HepG2 (cell line): ENCODE results near the gene MADD. TPM values are rescaled to one million over a fixed set of nuclear protein-coding genes. Genes with fewer than 3 reads are reported as not detected.

ENCODE experiments used
- ETV5 ChIP-seq: IDR thresholded peaks from 2 replicates; pipeline ENCODE4 v1.6.1; 2018; ENCODE audit warnings: missing biosample characterization, missing genetic modification reagents, inconsistent platforms, borderline replicate concordance
- GABPA ChIP-seq, 2 experiments: IDR thresholded peaks; 2 replicates each; pipeline ENCODE4 v1.6.1; 2011 to 2016; ENCODE audit warnings: low read depth in 2 of 2, low read length in 1 of 2, missing biosample characterization in 1 of 2, missing genetic modification characterization in 1 of 2
- HDAC6 ChIP-seq: fragments of 200-600 bp; sonication (generic); IDR thresholded peaks from 2 replicates; pipeline ENCODE4 v1.7.0; 2017; ENCODE audit warnings: mild to moderate bottlenecking, antibody characterized with exemption, low read length, low read depth
- HOXA9 ChIP-seq: sonication (generic); formaldehyde crosslinking; IDR thresholded peaks from 2 replicates; pipeline ENCODE4 v1.8.1; 2022; ENCODE audit warnings: missing genetic modification reagents, mild to moderate bottlenecking, moderate library complexity, borderline replicate concordance
- KDM6A ChIP-seq: IDR thresholded peaks from 2 replicates; pipeline ENCODE4 v1.6.1; 2016; ENCODE audit warnings: low read depth
- KMT2A ChIP-seq: sonication (generic); formaldehyde crosslinking; IDR thresholded peaks from 2 replicates; pipeline ENCODE4 v1.4.0; 2020; ENCODE audit warnings: missing genetic modification reagents
- MAF1 ChIP-seq: sonication (generic); formaldehyde crosslinking; IDR thresholded peaks from 2 replicates; pipeline ENCODE4 v1.5.0; 2020; ENCODE audit warnings: missing genetic modification reagents, borderline replicate concordance
- MAFF ChIP-seq: IDR thresholded peaks from 2 replicates; pipeline ENCODE4 v1.6.1; 2011; ENCODE audit warnings: low read depth, low read length, improper control_type of control experiment
- NFIB ChIP-seq: sonication (generic); formaldehyde crosslinking; IDR thresholded peaks from 2 replicates; pipeline ENCODE4 v1.9.0; 2021; ENCODE audit warnings: missing genetic modification reagents, mild to moderate bottlenecking, borderline replicate concordance
- RFX3 ChIP-seq: IDR thresholded peaks from 2 replicates; pipeline ENCODE4 v1.6.1; 2016; ENCODE audit warnings: missing biosample characterization, missing genetic modification reagents
- RORA ChIP-seq: sonication (generic); formaldehyde crosslinking; IDR thresholded peaks from 2 replicates; pipeline ENCODE4 v1.5.0; 2020; ENCODE audit warnings: mild to moderate bottlenecking, missing genetic modification reagents, moderate library complexity
- RXRA ChIP-seq: sonication (generic); formaldehyde crosslinking; IDR thresholded peaks from 2 replicates; pipeline ENCODE4 v1.5.1; 2020; ENCODE audit warnings: missing genetic modification reagents
- RXRB ChIP-seq: IDR thresholded peaks from 2 replicates; pipeline ENCODE4 v1.6.1; 2016; ENCODE audit warnings: borderline replicate concordance, missing genetic modification reagents, missing compliant biosample characterization
- SKI ChIP-seq: fragments of 450-650 bp; IDR thresholded peaks from one replicate; pipeline ENCODE4 v1.6.1; 2018; ENCODE audit warnings: mild to moderate bottlenecking; ENCODE audit not compliant: partially characterized antibody
- TSC22D2 ChIP-seq: sonication (generic); formaldehyde crosslinking; IDR thresholded peaks from 2 replicates; pipeline ENCODE4 v1.5.1; 2020; ENCODE audit warnings: missing genetic modification reagents, mild to moderate bottlenecking, borderline replicate concordance
- ZBTB20 ChIP-seq: sonication (generic); formaldehyde crosslinking; IDR thresholded peaks from 2 replicates; pipeline ENCODE4 v1.8.1; 2023; ENCODE audit warnings: missing genetic modification reagents, low read depth, mild to moderate bottlenecking, borderline replicate concordance
- ZMYM4 ChIP-seq: sonication (generic); formaldehyde crosslinking; IDR thresholded peaks from 2 replicates; pipeline ENCODE4 v1.8.1; 2023; ENCODE audit warnings: mild to moderate bottlenecking, missing genetic modification reagents
- ZNF138 ChIP-seq: sonication (generic); formaldehyde crosslinking; IDR thresholded peaks from 2 replicates; pipeline ENCODE4 v1.5.0; 2020; ENCODE audit warnings: mild to moderate bottlenecking, low read depth, missing genetic modification reagents
- ZNF264 ChIP-seq: sonication (generic); formaldehyde crosslinking; IDR thresholded peaks from 2 replicates; pipeline ENCODE4 v1.4.0; 2020; ENCODE audit warnings: missing genetic modification reagents
- ZNF773 ChIP-seq: sonication (generic); formaldehyde crosslinking; IDR thresholded peaks from 2 replicates; pipeline ENCODE4 v1.4.0; 2020; ENCODE audit warnings: missing genetic modification reagents, borderline replicate concordance
- ZNF816 ChIP-seq: sonication (generic); formaldehyde crosslinking; IDR thresholded peaks from 2 replicates; pipeline ENCODE4 v1.8.0; 2022; ENCODE audit warnings: missing genetic modification reagents, mild to moderate bottlenecking, borderline replicate concordance
- ZUFSP ChIP-seq: sonication (generic); formaldehyde crosslinking; IDR thresholded peaks from 2 replicates; pipeline ENCODE4 v1.9.0; 2021; ENCODE audit warnings: missing genetic modification reagents, mild to moderate bottlenecking, borderline replicate concordance
- polyA plus RNA-seq, 8 experiments: library from polyadenylated mRNA; depleted of rRNA in 3 of 8; stranded (reverse) in 7 of 8; unstranded in 1 of 8; fragments of >200 nt; fragmentation: Illumina TruSeq in 4 of 8; extraction: Trizol in 4 of 8; gene quantifications; 2 replicates each; pipeline versions ENCODE4 v1.2.1 to v1.2.3, GENCODE V29; 2011 to 2016; ENCODE audit warnings: low read depth in 4 of 8, missing spikeins in 1 of 8, mixed read lengths in 1 of 8; ENCODE audit not compliant: insufficient read depth in 1 of 8
- total RNA-seq, 5 experiments: library from RNA; depleted of rRNA; stranded (reverse); fragments of >200 nt; fragmentation: Illumina TruSeq; extraction: Trizol; gene quantifications; 2 replicates each; pipeline ENCODE4 v1.2.3, GENCODE V29; 2016; ENCODE audit warnings: low read depth in 1 of 5
- TF ChIP-seq, protein P1 (sequence below): sonication (generic); formaldehyde crosslinking; IDR thresholded peaks from 2 replicates; pipeline ENCODE4 v1.4.0; 2020; ENCODE audit warnings: missing genetic modification reagents
- TF ChIP-seq, protein P2 (sequence below): sonication (generic); formaldehyde crosslinking; IDR thresholded peaks from 2 replicates; pipeline ENCODE4 v1.8.0; 2022; ENCODE audit warnings: mild to moderate bottlenecking, missing genetic modification reagents, moderate library complexity

MADD gene
- total and polyA plus RNA-seq, 2 of the 13 experiments (the other 11 are each of a cell fraction or from before 2014, with no cell fraction given) = 18.0 to 29.2 TPM

- no peak for TF ChIP-seq ZUFSP
- TF ChIP-seq ZNF138 (CRISPR knock-in tag) = peak; percentile 77; the same call in 1 of the 2 replicates
- peak; percentile 97 for TF ChIP-seq GABPA (IDR thresholded peaks at IDR 0.05; ENCODE audit: low read depth, low read length)
- TF ChIP-seq GABPA (CRISPR knock-in tag; IDR thresholded peaks at IDR 0.05; ENCODE audit: low read depth) = peak; percentile 100
- TF ChIP-seq ZBTB20 (CRISPR knock-in tag) = peak; percentile 59; the same call in 1 of the 2 replicates
- TF ChIP-seq ETV5 (CRISPR knock-in tag) = peak; percentile 71; the same call in 1 of the 2 replicates
- TF ChIP-seq ZNF264 = peak; percentile 57
- TF ChIP-seq RFX3 (CRISPR knock-in tag) = 0 out of 2 replicates have a peak, but pooled peaks have one; percentile 46
- TF ChIP-seq, protein P1, sequence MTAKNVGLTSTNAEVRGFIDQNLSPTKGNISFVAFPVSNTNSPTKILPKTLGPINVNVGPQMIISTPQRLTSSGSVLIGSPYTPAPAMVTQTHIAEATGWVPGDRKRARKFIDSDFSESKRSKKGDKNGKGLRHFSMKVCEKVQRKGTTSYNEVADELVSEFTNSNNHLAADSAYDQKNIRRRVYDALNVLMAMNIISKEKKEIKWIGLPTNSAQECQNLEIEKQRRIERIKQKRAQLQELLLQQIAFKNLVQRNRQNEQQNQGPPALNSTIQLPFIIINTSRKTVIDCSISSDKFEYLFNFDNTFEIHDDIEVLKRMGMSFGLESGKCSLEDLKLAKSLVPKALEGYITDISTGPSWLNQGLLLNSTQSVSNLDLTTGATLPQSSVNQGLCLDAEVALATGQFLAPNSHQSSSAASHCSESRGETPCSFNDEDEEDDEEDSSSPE = peak; percentile 70; the same call in 1 of the 2 replicates
- peak; percentile 54 for TF ChIP-seq SKI
- TF ChIP-seq HOXA9 = 0 out of 2 replicates have a peak, but pooled peaks have one; percentile 43
- TF ChIP-seq MAFF = no peak
- TF ChIP-seq KMT2A (CRISPR knock-in tag) = peak; percentile 97
- TF ChIP-seq MAF1 = no peak
- no peak for TF ChIP-seq ZNF773 (CRISPR knock-in tag)
- peak; percentile 91 for TF ChIP-seq RXRA (CRISPR knock-in tag)
- no peak for TF ChIP-seq HDAC6
- peak; percentile 85 for TF ChIP-seq RXRB (CRISPR knock-in tag)
- TF ChIP-seq KDM6A (CRISPR knock-in tag) = no peak; the same call in 1 of the 2 replicates
- TF ChIP-seq ZMYM4 = peak; percentile 84
- TF ChIP-seq, protein P2, sequence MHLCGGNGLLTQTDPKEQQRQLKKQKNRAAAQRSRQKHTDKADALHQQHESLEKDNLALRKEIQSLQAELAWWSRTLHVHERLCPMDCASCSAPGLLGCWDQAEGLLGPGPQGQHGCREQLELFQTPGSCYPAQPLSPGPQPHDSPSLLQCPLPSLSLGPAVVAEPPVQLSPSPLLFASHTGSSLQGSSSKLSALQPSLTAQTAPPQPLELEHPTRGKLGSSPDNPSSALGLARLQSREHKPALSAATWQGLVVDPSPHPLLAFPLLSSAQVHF (CRISPR knock-in tag) = peak; percentile 76
- no peak for TF ChIP-seq NFIB (CRISPR knock-in tag)
- 0 out of 2 replicates have a peak, but pooled peaks have one; percentile 30 for TF ChIP-seq TSC22D2 (CRISPR knock-in tag)
- no peak for TF ChIP-seq RORA
- peak; percentile 48; the same call in 1 of the 2 replicates for TF ChIP-seq ZNF816
Observed at GRCh38 chr11:47248664-47249377, 21.1 kb upstream of the MADD start, which contains the start of gene ACP2 (continued).
